ENCODE data around the gene EML4. TPM values are rescaled to one million over a fixed set of nuclear protein-coding genes. Genes with fewer than 3 reads are reported as not detected.

Gene EML4
- total and polyA plus RNA-seq, 2 of the 13 experiments (the other 11 are each of a cell fraction or from before 2014, with no cell fraction given), result 243 to 476 TPM

- TF ChIP-seq, protein P1, sequence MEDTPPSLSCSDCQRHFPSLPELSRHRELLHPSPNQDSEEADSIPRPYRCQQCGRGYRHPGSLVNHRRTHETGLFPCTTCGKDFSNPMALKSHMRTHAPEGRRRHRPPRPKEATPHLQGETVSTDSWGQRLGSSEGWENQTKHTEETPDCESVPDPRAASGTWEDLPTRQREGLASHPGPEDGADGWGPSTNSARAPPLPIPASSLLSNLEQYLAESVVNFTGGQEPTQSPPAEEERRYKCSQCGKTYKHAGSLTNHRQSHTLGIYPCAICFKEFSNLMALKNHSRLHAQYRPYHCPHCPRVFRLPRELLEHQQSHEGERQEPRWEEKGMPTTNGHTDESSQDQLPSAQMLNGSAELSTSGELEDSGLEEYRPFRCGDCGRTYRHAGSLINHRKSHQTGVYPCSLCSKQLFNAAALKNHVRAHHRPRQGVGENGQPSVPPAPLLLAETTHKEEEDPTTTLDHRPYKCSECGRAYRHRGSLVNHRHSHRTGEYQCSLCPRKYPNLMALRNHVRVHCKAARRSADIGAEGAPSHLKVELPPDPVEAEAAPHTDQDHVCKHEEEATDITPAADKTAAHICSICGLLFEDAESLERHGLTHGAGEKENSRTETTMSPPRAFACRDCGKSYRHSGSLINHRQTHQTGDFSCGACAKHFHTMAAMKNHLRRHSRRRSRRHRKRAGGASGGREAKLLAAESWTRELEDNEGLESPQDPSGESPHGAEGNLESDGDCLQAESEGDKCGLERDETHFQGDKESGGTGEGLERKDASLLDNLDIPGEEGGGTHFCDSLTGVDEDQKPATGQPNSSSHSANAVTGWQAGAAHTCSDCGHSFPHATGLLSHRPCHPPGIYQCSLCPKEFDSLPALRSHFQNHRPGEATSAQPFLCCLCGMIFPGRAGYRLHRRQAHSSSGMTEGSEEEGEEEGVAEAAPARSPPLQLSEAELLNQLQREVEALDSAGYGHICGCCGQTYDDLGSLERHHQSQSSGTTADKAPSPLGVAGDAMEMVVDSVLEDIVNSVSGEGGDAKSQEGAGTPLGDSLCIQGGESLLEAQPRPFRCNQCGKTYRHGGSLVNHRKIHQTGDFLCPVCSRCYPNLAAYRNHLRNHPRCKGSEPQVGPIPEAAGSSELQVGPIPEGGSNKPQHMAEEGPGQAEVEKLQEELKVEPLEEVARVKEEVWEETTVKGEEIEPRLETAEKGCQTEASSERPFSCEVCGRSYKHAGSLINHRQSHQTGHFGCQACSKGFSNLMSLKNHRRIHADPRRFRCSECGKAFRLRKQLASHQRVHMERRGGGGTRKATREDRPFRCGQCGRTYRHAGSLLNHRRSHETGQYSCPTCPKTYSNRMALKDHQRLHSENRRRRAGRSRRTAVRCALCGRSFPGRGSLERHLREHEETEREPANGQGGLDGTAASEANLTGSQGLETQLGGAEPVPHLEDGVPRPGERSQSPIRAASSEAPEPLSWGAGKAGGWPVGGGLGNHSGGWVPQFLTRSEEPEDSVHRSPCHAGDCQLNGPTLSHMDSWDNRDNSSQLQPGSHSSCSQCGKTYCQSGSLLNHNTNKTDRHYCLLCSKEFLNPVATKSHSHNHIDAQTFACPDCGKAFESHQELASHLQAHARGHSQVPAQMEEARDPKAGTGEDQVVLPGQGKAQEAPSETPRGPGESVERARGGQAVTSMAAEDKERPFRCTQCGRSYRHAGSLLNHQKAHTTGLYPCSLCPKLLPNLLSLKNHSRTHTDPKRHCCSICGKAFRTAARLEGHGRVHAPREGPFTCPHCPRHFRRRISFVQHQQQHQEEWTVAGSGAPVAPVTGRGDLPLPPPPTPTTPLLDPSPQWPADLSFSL (CRISPR knock-in tag; IDR thresholded peaks at IDR 0.05), result 0 out of 2 replicates have a peak, but pooled peaks have one; percentile 75
- TF ChIP-seq ZNF746 (CRISPR knock-in tag; IDR thresholded peaks at IDR 0.05) (peak; percentile 63; the same call in 1 of the 2 replicates), ZNF558 (CRISPR knock-in tag; IDR thresholded peaks at IDR 0.05; ENCODE audit: borderline replicate concordance) (0 out of 2 replicates have a peak, but pooled peaks have one; percentile 18), HMG20B (CRISPR knock-in tag; conservative IDR thresholded peaks at IDR 0.05) (0 out of 2 replicates have a peak, but pooled peaks have one; percentile 58), ELF1 (CRISPR knock-in tag; IDR thresholded peaks at IDR 0.05) (0 out of 2 replicates have a peak, but pooled peaks have one; percentile 9), MAZ (IDR thresholded peaks at IDR 0.05; ENCODE audit: borderline replicate concordance, low read depth, low read length) (no peak), MAZ (CRISPR knock-in tag; IDR thresholded peaks at IDR 0.05; ENCODE audit: low read depth) (peak; percentile 64; the same call in 1 of the 2 replicates), REST (IDR thresholded peaks at IDR 0.05; ENCODE audit: borderline replicate concordance in 1 of 2, low read depth in 1 of 2, low read length in 2 of 2) (no peak), POLR2A (IDR thresholded peaks at IDR 0.05; ENCODE audit: insufficient read depth in 1 of 2, low read depth in 2 of 2, low read length in 2 of 2) (peak; percentile 23 to 45; a peak in 3 of 4 replicates), NR2C2 (CRISPR knock-in tag; IDR thresholded peaks at IDR 0.05; ENCODE audit: borderline replicate concordance) (peak; percentile 47; the same call in 1 of the 2 replicates), ZNF629 (CRISPR knock-in tag; conservative IDR thresholded peaks at IDR 0.05) (0 out of 2 replicates have a peak, but pooled peaks have one; percentile 42), GABPA (IDR thresholded peaks at IDR 0.05; ENCODE audit: low read depth, low read length) (no peak), GABPA (CRISPR knock-in tag; IDR thresholded peaks at IDR 0.05; ENCODE audit: low read depth) (no peak), POLR2AphosphoS2 (IDR thresholded peaks at IDR 0.05; ENCODE audit: low read depth, low read length) (no peak)
- TF ChIP-seq, protein P2, sequence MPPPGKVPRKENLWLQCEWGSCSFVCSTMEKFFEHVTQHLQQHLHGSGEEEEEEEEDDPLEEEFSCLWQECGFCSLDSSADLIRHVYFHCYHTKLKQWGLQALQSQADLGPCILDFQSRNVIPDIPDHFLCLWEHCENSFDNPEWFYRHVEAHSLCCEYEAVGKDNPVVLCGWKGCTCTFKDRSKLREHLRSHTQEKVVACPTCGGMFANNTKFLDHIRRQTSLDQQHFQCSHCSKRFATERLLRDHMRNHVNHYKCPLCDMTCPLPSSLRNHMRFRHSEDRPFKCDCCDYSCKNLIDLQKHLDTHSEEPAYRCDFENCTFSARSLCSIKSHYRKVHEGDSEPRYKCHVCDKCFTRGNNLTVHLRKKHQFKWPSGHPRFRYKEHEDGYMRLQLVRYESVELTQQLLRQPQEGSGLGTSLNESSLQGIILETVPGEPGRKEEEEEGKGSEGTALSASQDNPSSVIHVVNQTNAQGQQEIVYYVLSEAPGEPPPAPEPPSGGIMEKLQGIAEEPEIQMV (CRISPR knock-in tag; IDR thresholded peaks at IDR 0.05; ENCODE audit: low read depth), result no peak
- TF ChIP-seq, protein P3, sequence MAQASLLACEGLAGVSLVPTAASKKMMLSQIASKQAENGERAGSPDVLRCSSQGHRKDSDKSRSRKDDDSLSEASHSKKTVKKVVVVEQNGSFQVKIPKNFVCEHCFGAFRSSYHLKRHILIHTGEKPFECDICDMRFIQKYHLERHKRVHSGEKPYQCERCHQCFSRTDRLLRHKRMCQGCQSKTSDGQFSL (CRISPR knock-in tag; IDR thresholded peaks at IDR 0.05), result no peak
Observed at GRCh38 chr2:42127425-42128424, 41.4 kb upstream of the EML4 start (continued).

Measured in HepG2 (cell line).